ENCODE measurements around the gene FAM111A.

Gene FAM111A

DNA sequence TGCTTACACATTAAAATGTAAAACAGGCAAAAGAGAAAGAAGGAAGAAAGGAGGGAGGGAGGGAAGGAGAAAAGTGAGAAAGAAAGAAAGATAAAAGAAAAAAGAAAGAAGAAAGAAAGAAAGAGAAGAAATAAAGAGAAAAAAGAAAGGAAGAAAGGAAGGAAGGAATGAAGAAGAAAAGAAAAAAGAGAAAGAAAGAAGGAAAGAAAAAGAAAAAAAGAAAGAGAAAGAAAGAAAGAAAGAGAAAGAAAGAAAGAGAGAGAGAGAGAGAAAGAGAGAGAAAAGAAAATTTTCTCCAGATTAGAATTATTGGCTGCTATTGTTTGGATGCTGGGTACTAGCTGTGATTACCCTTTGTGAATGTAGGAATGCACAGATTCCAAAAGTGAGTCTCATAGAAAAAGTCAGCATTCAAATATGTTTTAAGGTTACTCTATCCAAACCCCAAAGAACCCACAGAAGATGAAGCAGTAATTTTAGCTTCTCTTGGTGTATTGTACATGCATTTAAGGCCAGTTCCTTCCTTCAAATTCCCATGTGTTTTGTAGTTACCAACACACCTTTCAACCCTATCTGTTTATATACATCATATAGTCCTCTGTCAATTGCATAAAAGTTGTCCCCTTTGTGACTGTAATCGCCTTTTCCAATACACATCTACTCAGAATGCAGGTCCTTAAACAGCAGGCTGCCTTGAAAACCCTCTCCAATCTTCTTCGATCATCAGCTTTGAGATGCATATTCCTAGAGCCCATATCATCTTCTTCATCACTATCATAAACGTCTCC is 789 bp upstream of the FAM111A start:
- peak; percentile 57 for DNase-seq

- peak; percentile 2 for DNase-seq
Measured at GRCh38 chr11:59144096-59144495, 1.4 kb downstream of the FAM111A start.

- peak; percentile 85 for DNase-seq
Measured at GRCh38 chr11:59144579-59145345, 2.1 kb downstream of the FAM111A start.

DNA sequence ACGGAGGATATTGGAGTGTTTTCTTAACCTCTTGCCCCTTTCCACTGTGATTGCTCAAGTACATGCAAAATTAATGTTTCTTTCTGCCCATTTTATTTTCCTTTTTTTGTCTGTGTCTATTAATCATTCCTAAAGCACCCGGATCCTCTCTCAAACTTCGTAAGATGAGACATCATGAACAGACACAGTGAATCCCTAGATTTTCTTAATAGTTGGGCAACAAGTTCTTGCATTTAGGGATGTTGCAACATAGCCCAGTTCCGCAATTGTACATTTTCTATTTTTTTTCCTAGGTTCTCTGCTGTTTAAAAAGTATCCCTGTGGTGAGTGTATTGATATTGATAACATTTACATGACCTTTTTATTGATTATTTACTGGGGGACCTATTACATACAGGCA is 2.9 kb downstream of the FAM111A start:
- DNase-seq, result peak; percentile 14

DNA sequence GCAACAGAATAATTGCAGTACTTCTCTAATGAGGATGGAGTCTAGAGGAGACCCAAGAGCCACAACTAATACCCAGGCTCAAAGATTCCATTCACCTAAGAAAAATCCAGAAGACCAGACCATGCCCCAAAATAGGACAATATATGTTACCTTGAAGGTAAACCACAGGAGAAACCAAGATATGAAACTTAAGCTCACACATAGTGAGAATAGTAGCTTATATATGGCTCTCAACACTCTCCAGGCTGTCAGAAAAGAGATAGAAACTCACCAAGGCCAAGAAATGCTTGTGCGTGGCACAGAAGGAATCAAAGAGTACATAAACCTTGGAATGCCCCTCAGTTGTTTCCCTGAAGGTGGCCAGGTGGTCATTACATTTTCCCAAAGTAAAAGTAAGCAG is 9.1 kb downstream of the FAM111A start:
- DNase-seq, result no peak

- DNase-seq, result no peak
Measured at GRCh38 chr11:59152312-59152951, 9.8 kb downstream of the FAM111A start.

GRCh38 chr11:59154610-59155009 is 12.0 kb downstream of the FAM111A start:
- DNase-seq, result no peak

GRCh38 chr11:59157433-59157832 is 14.8 kb downstream of the FAM111A start:
- DNase-seq, result no peak

DNA sequence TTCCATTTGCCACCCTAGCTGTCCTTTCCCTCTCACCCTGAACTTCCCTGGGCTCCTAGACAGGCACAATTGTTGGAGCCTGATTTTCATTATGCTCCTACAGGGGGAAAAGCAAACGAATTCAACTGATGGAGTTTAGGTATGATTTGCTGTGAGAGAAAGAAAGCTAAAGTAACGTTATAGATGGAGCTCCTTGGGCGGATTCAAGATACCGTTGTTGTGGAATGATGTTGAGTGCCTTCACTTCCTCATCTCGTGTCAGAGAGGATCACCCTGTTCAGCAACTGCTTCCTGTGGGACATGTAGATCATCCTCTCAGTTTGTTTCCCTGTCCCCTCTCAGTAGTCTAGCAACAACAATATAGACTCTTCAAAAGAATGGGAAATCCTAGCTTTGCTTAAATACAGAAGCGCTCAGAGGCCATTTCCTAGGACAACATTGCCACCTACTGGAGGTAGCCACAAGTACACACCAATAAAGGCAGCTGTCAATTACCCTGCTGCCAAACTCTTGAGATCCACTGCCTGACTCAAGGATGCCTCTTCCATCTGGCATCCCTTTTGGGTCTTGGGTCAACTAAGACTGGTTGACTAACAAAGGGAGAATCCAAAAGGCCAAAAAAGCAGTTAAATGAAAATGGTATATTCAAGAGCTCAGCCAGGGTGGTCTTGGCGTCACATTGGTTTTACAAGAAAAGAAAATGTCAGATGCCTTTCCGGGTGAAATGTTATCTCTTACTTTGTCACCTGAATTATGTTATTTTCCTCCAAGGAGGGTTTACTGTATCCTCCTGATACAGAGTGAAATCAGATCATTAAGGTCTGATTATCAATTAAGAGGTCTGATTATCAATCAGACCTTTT is 15.8 kb downstream of the FAM111A start:
- peak; percentile 69 for DNase-seq

DNA sequence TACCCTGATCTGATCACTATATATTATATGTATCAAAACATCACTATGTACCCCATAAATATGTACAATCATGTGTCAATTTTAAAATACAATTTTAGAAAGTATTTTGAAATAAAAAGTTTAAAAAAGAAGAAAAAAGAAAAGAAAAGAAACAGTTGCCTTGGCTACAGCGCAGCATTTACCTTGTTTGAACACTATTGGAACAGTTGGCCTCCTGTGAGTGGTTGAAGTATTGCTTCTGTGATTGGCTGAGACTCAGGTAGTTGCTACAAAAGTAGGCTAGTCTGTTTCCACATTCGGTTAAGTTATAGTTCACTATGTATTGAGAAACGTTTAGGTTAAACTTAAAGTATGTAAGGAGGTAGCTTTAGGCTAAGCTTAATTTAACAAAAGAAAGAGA is 21.4 kb downstream of the FAM111A start:
- DNase-seq, result no peak

DNA sequence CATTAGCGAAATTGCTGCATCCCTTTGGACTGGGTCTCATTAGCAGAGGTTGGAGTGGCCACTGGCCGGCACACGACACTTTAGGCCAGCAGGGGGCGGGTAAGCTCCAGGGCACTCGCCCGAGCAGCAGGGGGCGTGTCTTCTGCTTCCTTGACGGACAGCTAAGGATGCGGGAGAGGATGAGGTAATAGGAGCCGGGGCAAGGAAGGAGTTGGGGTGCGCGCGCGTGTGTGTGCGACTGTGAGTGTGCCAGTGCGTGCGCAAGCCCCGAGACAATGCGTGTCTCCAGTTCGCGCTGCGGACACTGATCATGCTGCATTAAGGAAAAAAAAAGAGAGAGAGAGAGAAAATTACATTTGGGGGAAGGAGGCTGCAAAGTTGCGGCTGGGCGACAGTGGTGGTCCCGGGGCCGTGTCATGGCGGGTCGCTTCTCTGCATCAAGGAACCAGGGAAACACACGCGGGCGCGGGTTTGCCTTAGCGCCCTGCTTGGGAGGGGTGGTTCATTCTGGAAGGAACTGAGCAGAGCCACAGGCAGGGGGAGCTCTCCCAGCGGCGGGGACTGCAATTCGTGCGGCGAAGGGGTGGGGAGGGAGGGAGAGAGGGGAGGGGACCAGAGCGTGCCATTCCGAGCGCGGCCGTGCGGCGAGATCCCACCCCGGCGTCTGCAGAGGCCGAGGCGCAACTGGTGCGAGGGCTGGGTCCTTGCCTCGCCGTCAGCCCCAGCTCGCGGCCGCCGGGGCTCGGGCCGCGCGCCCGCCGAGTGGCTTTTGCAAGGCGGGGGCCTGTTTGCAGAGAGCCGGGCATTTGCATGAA is 29.1 kb downstream of the FAM111A start, which contains the start of gene DTX4:
Gene DTX4 (plus strand): TSS at position 625 of the 815 bp plus-strand sequence. CDS start 464 bp downstream, outside the sequence.
- DNase-seq, result peak; percentile 86

GRCh38 chr11:59172345-59173079 is 29.9 kb downstream of the FAM111A start:
- no peak for DNase-seq

DNA sequence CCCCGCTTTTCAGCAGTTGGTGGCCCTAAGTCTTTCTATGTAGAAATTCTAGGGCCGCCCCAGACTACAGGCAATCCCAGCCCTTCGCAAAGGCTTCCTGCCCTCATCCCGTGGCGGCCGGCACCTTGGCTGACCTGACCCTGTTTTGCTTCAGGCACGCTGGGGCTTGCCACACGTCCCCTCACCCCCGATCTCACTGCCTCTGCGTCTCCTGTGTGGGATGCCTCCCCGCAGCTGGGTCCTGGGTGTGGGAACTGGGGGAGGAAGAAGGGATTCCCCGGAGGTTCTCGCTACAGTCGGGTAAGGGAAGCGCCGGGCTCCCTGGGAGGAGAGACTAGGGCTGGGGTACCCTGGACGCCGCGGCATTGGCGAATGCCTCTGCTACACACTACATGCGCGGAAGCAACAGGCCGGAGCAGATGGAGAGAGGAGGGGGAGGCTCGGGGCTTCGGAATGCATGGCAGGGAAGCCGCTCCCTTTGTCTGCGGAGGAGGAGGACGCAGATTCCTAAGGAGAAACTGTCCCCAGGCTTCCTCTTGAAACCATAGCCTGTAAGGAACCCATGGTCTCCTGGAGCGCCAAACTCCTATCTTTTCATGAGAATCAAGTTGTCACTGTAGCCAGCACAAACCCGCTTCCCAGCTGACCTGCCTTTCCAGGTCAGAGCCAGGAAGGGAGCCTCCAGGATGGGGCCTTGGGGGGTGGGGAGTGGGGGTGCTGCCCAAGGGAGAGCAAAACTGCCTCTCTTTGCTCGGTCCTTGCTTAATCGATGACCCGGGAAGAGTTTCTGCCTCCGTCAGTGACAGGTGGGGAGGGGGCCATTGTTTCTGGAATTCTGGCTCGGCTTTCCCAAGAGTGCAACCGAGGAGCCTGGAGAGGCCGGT is 30.7 kb downstream of the FAM111A start:
- peak; percentile 46 for DNase-seq

DNA sequence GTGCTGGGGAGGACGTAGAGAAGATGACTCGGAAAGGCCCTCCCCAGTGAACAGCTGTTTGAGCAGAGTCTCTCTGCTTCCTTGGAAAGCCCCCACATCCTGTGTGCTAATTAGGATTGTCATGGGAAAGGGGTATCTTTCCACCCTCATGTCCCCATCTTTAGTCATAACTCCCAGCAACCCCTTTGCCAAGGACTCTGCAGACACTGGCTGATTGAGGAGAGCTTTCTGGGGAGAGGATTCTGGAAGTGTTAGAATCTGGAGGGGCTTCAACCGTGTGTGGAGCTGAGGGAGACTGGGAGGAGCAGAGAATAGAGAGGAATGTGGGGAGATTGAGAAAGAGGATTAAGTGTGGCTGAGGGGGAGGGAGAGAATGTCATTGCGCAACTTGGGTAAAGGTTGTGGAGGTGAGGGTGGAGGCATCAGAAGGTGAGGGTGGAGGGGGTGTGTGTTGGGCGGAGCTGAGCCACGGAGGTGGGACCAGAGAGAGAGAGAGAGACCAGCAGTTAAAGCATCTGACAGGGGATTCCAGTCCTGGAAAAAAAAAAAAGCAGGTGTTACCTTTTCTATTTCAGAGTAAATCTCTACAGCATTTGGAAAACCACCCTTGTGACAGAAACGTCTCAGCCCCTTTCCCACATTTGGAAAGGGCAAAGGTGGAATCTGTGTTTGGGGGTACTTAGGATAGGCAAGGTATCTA is 31.5 kb downstream of the FAM111A start:
- DNase-seq, result no peak

- peak; percentile 38 for DNase-seq
Measured at GRCh38 chr11:59174664-59175033, 32.0 kb downstream of the FAM111A start.

DNA sequence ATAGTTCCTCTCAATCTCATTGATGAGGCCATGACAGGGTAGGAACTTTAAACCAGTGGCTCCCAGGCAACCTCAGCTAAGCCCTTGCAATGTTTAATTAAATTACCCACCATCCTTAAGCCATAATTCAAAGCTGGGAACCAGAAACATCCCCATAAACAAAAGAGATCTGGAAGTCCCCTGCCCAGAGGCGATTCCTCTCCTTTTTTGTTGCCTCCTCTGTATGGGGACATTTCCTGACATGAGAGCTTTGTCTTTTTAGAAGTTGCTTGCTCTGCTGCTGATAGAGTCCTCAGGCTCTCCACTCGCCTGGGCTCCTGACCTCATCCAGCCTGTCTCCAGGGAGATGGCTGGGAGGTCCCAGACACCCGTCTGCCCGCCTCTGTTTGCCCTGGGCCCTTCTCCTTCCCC is 32.4 kb downstream of the FAM111A start:
- DNase-seq, result no peak

GRCh38 chr11:59176330-59176729 is 33.7 kb downstream of the FAM111A start:
- DNase-seq, result no peak

DNA sequence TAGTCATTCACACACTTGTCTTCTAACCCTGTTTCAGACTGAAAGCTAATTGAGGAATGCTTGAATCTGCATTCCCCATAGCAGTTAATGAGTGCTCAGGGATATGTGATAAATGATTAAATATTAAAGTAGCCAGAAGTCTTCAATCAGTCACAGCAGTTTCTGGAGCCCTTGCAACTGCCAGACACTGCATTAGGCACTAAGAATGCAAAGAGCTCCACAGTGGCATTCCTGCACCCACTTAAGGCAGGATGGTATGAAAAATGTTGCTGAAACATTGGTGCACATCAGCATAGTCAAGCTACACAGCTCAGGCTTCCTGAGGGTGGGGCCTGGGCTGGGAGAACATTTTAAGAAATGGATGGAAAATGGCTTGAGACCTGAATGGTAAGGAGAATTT is 35.7 kb downstream of the FAM111A start:
- DNase-seq, result no peak

- no peak for DNase-seq
Measured at GRCh38 chr11:59179121-59179520, 36.5 kb downstream of the FAM111A start.

Data from fibroblast of skin of back (primary cell).